Glomerular visceral epithelial cell (primary cell): ENCODE data around the gene ANKS1B.
"Not testable (repeated sequence)": the region's sequence is repeated elsewhere in the genome, so short reads cannot be mapped to it uniquely, and the experiment has no call there.

ENCODE experiments used
- DNase-seq: peaks from one replicate; pipeline ENCODE4 v3.0.0-alpha.2; 2016; ENCODE audit errors: extremely low spot score

The ANKS1B gene

DNA sequence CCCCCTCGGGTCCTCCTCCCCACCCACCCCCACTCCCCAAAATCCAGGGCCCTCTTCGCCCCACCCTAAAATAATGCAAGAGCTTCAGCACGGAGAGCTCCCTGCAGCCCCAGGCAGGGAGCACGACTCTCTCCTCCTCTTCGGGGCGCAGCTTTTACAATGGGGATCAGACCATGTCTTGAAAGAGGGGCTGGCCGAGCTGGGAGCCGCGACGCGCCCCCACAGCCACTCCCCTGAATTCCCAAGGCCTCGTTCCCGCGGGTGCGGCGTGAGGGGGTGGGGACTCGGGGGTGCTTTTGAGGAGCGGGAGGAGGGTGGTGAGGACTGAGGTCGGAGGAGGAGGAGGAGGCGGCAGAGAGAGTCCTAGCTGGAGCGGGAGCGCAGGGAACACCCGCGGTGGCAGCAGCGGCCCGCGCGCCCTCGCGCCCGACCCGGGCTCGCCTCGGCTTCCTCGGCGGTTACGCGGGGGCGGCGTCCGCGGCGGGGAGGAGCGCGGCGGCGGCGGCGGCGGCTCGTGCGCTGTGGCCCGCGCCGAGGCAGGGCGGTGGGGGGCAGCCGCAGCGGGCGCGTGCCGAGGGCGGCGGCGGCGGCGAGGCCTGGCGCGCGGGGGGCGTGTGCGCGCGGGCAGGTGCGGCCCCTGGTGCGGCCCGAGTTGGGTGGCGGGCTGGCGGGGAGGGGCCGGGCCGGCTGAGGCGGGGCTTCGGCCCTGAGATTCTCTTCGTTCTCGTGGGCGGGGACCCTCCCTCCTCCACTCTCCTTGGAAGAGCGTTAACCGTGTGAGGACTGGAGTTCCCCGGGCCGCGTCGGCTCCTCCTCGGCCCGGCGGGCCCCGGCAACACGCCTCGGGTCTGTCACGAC lies at the start of gene ANKS1B:
ANKS1B (minus strand) TSS at position 666 of the 858 bp plus-strand sequence. CDS start 699 bp downstream, outside the sequence.
- peak; percentile 47 for DNase-seq

DNA sequence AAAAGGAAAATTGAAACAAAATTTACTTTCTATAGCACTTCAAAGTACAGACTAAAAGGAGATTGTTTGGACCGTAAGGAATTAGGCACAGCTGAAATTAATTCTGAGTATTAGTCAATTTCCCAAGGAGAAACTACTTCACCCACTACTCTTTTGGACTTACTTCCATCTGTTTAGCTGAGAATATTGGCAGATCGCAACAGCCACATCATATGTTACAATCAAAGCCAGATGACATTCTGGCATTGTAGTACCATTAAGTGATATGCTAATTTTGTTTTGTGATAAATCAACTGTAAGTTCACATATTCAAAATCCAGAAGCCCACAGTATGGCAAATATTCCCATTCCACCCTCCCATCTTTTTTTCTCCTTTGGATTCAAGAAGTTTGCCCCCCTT lies 47.1 kb upstream of the ANKS1B start:
- DNase-seq: no peak

DNA sequence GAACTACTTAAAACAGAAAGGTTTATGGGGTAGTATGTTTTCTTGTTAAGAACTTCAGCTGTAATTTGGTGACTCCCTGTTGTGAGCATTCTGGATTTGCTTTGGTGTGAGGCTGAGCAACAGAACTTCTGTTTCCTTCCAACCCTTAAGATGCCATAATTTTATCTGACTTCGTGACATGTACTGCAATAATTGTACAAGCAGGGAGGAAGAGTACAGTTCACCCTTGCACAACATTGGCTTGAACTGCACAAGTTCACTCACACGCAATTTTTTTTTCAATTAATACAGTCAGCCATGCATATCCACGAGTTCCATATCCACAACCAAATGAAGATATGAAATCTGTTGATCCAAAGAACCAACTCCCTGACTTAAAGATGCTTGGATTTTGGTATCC lies 42.9 kb upstream of the ANKS1B start:
- DNase-seq: no peak

DNA sequence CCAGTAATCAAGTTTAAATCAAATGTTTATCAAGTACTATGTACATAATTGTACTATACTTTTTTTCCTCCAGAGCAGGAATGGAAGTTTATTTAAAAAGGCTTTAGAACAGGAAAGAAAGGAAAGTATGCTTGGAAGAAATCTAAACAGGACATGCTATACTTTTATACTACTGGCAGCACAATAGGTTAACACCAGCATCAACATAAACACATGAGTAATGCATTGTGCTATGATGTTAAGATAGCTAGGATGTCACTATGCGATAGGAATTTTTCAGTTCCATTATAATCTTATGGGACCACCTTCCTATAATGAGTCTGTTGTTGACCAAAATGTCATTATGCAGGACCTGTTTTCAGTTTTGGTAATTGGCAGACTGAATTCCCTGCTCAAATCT lies 41.5 kb upstream of the ANKS1B start:
- no peak for DNase-seq

DNA sequence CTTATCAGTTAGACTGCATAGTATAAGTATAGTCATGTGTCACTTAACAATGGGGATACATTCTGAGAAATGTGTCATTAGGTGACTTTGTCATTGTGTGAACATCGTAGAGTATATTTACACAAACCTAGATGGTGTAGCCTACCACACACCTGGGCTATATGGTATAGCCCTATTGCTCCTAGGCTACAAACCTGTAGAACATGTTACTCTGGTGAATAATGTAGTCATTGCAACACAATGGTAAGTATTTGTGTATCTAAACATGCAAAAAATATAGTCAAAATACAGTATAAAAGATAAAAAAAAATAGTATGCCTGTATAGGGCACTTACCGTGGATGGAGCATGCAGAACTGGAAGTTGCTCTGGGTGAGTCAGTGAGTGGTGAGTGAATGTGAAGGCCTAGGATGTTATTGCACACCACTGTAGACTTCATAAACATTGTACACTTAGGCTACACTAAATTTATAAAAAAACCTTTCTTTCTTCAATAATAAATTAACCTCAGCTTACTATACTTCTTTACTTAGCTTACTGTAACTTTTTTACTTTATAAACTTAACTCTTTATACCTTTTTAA lies 40.3 kb upstream of the ANKS1B start:
- no peak for DNase-seq

DNA sequence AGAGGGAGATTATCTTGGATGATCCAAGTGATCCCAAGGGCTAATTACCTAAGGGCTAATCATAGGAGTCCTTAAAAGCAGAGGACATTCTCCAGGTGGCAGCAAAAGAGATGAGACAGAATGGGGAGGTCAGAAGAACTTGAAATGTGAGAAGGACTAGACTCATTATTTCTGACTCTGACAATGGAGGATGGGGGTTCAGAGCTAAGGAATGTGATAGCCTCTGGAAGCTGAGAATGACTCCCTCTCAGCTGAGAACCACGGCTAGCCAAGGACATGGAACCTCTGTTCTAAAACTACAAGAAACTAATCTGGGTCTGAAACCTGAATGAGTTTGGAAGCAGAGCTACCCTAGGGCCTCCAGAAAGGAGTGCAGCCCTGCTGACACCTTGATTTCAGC lies 35.6 kb upstream of the ANKS1B start:
- DNase-seq: no peak

DNA sequence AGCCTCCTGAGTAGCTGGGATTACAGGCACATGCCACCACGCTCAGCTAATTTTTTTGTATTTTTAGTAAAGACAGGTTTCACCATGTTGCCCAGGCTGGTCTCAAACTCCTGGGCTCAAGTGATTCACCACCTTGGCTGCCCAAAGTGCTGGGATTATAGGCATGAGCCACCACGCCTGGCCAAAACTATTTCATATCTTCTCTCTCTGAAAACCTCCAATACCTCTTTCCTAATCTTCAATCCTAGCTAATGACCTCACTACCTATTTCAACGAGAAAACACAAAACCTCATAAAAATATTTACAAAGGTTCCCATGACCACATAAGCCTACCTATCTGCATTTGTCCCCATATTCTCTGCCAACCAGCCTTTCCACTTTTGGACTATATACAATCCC lies 32.3 kb upstream of the ANKS1B start:
- DNase-seq: no peak

DNA sequence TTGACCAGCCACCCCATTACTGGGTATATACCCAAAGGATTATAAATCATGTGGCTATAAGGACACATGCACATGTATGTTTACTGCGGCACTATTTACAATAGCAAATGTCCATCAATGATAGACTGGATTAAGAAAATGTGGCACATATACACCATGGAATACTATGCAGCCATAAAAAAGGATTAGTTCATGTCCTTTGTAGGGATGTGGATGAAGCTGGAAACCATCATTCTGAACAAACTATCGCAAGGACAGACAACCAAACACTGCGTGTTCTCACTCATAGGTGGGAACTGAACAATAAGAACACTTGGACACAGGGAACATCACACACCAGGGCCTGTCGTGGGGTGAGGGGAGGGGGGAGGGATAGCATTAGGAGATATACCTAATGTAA lies 31.6 kb upstream of the ANKS1B start:
- not testable (repeated sequence) for DNase-seq

DNA sequence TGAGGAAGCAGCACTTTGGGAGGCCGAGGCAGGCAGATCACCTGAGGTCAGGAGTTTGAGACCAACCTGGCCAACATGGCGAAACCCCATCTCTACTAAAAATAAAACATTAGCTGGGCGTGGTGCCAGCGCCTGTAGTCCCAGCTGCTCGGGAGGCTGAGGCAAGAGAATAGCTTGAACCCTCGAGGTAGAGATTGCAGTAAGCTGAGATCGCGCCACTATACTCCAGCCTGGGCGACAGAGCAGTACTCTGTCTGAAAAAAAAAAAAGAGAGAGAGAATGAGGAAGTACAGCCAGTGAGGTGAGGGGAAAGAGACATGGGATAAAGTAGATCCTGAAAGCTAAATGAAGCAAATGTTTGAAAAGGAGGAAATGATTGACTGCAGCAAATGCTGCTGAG lies 21.1 kb upstream of the ANKS1B start:
- DNase-seq: not testable (repeated sequence)

DNA sequence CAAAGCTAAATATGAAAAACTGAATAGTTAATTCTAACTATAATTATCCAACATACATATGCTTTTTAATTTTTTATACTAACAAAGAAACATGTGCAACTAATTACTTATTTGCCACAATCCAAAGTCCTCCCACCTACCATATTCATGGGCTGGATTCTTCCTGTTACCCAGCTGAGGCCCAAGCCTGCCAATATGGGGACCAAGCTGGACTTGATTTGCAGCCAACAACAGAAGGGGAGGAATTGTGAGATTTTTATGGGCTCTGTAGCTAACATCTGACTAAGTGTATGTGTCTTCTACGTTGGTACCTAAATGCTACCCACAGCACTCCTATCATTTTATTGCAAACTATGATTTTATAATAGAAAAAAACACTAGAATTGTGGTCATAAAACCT lies 13.1 kb upstream of the ANKS1B start:
- no peak for DNase-seq

DNA sequence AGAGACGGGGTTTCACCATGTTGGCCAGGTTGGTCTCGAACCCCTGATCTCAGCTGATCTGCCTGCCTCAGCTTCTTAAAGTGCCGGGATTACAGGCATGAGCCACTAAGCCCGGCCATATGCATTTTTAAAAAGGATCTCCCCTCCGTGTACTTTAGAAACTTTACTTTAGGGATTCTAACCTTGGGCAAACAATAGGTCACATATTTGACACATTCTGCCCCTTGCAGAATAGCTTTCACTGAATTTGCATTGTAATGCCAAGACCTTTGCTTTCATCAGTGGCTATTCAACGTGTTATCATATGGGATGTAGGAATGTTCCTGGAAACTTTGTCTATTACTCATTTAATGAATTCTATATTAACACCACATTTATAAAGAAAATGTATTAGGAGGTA lies 11.4 kb upstream of the ANKS1B start:
- DNase-seq: no peak

DNA sequence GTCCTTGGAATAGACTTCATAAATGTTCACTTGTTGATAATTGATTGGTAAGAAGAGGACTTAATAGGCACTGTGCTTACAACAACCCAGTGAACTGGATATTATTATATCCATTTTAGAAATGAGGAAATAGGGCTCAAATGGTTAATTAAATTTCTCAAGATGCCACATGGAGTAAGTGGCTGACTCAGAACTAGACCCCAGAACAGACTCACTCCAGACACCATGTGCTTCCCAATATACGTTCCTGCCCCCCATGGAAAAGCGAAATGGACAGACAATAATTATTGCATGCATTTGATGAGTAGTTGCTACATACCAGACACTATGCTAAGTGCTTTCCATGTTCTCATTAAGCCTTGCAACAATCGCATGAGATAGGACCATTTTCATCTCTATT lies 895 bp upstream of the ANKS1B start:
- DNase-seq: no peak

DNA sequence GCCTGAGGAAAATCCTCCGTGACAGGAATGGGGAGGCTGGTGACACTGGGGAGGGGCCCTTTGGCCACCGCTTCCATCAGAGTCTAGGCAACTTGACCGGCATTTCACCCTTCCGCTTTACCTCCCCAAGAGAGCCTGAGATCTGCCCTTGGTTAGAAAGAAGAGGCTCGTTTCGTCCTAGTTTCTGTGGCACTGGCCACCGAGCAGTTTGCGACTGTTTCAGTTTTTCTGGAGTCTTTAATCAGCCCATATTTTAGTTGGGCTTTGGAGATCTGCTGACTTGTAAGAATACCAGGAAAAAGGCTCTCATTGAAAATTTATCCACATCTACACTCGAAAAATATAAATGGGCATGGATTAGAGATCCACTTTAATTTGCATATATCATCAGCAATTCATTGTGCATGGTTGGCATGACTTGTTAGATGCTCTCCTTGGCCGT lies 414 bp upstream of the ANKS1B start:
- DNase-seq: no peak

DNA sequence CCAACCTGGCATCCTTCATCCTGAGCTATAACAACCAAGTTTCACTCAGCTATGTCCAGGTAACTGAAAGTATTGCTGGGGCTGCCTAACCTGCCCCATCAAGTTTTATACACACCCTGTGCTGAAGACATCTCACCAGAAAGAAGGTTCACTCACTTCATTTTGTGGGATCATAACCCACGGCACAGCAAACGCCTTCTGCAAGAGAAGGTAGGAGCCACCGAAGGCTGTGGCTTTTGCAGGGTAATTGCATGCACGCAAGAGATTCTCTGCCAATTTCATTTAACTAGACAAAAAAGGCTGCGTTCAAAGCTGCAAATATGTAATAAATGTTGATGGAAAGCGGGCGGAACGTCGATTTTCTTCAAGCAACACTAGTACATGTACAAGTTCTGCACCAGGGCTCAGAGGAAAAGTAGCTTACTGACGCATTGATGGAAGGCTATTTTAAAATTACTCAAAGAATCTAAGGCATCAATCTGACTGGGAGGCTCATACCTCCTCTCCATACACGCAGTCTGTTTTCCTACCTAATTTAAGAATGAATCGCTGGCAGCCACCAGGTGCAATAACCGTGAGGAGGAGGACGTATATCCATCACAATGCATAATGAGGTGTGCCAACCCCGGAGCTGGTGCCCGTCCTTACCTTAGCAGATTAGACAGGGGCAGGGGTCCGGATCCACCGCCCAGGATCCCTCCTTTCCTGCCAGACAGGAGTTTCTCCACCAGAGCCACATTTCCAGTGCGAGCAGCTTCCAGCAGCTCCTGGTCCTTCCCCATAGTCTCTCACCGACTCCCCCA lies 1.1 kb downstream of the ANKS1B start:
- DNase-seq: no peak

DNA sequence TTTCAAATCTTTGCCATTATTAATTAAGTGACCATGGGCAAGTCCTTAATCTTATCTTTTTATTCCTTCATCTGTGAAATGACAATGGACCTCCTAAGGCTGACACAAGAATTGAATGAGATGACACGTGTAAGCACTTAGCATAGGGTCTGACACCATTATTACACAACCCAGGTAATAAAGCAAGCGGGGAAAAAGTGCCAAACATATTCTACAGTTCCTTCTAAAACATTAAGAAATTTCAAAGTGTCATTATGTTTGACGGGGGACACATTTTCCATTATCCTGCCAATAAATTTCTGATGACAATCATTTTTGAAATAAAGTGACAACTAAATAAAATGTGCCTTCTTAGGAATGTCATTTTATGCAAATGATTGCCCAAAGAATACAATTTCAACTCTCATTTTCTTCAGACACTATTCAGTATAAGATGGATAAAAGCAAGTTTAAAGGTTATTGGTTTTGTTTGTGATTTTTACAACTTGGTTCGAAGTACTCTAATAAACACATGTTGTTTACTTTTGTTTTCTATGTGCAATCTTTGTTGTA lies 3.0 kb downstream of the ANKS1B start:
- no peak for DNase-seq

DNA sequence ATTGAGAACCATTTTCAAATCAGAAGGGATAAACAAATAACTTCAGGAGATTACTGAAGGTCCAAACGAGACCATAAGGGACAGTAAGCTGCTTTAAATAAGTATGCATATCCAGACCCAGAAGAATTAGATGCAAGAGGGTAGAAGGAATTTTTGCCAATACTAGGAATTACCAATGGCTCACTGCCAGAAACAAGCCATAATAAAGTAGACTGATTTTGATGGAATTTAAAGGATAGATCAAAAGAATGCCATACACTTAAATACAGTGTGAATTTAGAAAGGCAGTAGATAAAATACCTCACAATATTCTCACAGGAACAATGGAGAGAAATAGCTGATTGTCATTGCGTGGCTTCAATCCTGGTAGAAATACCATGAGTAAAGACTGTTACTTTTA lies 5.3 kb downstream of the ANKS1B start:
- DNase-seq: no peak

DNA sequence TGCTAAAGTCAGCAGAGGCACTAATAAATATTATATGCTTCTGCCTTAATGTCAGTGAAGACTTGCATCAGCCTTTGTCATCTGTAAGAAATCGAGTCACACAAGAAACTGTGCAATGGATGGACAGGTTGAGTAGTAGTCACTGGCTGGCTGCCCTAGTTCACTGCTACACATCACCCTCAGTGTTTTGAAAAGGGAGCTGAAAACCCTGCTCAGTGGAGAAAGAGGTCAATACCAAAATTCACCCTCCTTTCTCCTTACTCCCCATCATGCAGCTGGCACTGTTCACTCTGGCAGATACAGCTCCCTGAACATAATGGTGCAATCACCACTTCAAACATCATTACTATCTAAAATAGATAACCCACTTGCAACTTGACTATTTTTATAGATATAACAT lies 6.6 kb downstream of the ANKS1B start:
- DNase-seq: no peak

DNA sequence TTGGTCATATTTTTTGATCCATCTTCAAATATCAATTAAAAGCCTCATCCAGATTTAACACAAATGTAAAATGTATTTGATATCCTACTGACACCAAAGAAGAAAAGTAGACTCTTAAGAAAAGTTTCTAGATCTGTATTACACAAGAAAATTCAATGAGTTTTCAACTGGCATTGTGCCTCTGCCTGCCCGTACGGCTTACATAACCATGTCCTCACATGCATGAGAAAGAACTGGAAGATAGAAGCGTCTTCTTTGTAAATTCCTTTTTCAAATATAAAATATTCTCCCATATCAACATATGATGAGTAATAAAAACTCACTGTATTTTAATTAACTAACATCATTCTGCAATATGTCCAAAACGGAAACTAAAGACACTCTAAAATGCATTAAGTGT lies 7.2 kb downstream of the ANKS1B start:
- no peak for DNase-seq

DNA sequence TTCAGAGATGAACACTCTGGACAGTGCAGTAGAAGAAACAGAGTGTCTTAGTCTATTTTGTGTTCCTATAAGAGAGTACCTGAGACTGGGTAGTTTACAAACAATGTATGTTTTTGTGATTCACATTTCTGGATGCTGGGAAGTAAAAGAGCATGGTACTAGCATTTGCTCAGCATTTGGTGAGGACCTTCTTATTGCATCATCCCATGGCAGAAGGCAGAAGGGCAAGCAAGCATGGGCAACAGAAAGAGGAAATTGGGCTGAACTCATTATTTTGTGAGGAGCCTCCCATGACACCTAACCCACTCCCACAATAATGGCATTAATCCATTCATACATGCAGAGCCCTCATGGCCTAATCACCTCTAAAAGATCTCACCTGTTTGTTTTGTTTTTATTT lies 8.0 kb downstream of the ANKS1B start:
- DNase-seq: no peak

DNA sequence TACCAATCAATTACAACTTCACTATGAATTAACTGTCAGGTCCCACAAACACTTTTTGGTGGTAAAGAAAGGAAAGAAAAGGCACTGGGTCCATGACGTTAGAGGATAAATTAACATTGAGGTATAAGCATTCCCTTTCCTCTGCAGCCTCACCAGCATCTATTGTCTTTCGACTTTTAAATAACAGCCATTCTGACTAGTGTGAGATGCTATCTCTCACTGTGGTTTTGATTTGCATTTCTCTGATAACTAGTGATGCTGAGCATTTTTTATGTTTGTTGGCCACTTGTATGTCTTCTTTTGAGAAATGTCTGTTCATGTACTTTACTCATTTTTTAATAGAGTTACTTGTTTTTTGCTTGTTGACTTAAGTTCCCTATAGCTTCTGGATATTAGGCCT lies 9.4 kb downstream of the ANKS1B start:
- no peak for DNase-seq

DNA sequence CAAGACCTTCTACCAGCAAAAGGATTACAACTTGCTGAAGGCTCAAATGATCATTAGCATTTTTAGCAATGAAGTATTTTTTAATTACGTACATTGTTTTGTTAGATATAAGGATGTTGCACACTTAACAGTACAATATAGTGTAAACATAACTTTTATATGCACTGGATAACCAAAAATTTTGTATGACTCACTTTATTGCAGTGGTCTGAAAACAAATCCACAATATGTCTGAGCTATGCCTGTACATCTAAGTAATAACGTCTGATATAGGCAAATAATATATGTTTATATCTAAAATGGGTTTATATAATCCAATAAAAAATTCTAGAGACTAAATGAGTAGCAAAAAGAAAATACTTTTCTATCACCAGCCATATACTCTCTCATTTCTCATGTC lies 10.6 kb downstream of the ANKS1B start:
- no peak for DNase-seq

DNA sequence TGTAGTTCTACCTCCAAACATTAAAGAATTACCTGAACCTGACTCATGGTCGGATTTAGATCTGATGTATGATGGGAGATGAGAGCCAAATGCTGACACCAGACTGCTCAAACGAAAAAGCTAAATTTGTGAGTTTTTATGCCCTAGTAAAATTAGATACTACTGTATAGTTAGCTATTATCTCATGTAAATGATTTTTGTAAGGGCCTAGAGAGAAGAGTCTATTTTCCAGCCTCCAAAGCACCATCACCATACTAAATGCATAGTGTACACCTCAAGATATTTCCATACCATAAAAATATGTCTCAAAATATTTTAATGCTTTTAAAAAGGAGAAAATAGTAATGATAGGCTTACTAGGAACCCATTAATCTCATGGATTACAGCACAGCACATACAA lies 18.3 kb downstream of the ANKS1B start:
- no peak for DNase-seq
